Epidermal melanocyte (primary cell): ENCODE data around the gene HECW1.
"Not testable (repeated sequence)": the region's sequence is repeated elsewhere in the genome, so short reads cannot be mapped to it uniquely, and the experiment has no call there.

ENCODE experiments used
- DNase-seq: peaks from one replicate; pipeline ENCODE4 v3.0.0; 2011; ENCODE audit warnings: low spot score; ENCODE audit not compliant: insufficient read length

The HECW1 gene

GRCh38 chr7:43204081-43204480, 91.6 kb downstream of the HECW1 start:
- no peak for DNase-seq

- no peak for DNase-seq
Observed at GRCh38 chr7:43205171-43205795, 92.8 kb downstream of the HECW1 start.

DNA sequence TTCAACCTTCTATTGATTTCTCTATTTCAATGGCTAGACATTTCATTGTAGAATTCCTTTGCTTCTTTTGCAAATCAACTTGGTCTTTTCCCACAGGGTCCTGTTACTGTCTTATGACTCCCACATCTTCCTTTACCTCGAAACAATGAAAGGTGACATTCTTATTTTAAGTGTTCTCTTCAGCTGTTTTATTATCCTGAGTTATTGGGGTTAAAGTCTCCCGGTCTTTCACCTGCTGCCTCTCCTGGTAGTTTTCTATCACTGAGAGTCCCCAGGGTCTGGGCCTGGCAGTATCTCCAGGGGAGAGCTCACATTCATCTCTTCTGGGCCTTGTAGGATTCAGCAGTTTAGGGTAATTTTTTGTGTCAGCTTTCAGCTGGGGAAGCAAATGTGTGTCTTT, 95.8 kb downstream of the HECW1 start:
- DNase-seq, result no peak

DNA sequence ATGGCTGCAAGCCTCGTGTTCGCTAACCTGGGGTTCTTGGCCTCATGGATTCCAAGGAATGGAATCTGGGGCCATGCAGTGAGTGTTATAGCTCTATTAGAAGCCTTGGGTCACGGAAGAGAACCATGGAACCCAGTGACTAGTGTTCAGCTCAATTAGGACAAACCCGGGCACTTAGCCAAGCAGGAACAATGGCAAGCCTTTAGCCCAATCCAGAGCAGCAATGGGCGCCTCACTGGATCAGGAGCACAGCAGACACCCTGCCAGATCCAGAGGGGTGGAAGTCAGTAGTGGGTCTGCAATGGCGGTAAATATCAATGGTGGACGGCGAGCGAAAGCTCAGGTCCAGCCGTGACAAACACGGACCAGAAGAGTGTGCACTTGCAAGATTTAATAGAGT, 98.1 kb downstream of the HECW1 start:
- DNase-seq, result not testable (repeated sequence)

DNA sequence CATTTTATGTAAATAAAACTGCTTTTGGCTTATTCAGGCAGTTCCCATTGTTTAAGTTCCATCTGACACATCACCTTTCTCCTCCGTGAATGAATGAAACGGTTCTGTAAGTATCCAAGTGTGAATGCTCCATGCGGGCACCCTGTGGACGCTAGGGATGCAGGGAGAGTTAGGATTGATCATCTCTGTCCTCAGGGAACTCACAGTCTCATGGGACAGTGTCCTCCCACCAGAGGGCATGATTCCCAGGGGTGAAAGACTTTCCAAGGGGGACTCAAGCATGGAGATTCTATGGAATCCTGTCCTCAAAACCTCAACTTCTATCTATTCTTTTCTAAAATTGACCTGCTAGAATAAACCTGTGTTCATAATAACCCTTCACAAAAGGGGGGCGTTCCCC, 98.8 kb downstream of the HECW1 start:
- no peak for DNase-seq

- DNase-seq, result no peak
Observed at GRCh38 chr7:43211693-43212092, 99.2 kb downstream of the HECW1 start.

DNA sequence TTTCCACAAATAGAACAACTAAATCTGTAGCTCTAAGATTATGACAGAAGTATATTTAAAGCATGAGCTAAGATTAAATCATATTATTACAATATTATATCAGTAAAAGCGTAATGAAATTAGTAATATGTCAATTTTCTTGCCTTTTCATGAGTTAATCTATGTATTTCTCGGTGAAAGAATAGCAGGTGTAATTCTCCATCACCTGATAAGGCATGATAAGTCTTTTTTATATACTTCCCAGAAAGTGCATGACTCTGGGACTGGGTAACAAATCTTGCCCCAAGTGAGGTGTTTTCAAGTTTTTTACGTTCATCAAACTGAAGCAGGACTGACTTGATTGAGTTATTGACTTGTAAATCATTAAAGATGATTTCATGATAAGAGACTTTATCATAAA, 100.5 kb downstream of the HECW1 start:
- no peak for DNase-seq

DNA sequence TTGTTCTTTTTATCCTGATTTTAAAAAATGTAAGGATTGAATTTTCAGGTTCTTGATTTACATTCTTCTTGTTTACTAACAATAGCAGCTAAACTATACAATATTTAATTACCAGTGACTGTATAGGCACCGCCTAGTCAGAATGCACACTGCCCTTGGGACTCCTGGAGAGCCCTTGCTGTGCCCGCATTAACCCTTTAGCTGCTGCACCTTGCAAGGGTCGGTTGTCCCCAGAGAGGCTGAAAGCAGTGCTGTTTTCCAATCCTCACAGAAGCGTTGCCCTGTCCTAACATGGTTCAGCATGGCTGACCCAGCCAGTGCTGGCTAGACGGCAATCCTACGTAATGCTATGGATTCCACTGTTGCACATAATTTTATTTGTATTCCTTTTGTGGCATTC, 102.6 kb downstream of the HECW1 start:
- no peak for DNase-seq

DNA sequence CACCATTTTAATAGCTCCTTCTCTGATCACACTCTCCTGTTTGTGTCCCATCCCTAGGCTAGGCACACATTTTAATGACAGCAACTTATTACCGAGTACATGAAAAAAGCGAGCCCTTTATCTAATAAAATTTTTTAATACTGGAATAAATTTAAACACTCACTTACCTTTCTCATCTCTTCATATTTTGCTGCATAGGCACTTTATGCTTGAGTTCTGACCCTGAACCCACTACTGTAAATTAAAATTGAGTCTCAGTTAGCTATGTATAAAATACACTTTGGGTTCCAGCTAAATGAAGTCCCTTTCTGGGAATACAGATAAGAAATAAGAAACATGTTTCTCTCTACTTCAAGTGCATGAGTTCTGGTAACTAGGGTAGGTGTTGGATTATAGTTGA, 104.6 kb downstream of the HECW1 start:
- no peak for DNase-seq

DNA sequence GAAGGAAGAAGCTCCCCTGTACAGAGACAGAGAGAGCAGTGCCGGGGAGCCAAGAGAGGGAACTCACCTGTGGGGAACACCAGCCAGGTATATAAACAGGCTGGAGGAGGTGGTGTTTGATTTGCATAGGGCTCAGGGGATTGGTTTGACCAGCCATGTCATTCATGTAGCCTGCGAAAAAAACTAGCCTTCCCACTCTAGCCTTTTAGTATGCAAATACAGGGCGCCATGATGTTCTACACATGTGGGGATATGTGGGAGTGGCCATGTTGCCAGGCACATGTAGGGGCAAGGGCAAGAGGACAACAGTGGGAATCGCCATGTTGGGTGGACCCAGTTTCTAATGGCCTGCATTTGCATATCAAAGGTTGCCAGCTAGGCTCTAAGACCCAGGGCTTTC, 106.5 kb downstream of the HECW1 start:
- not testable (repeated sequence) for DNase-seq

- no peak for DNase-seq
Observed at GRCh38 chr7:43220250-43220649, 107.8 kb downstream of the HECW1 start.

DNA sequence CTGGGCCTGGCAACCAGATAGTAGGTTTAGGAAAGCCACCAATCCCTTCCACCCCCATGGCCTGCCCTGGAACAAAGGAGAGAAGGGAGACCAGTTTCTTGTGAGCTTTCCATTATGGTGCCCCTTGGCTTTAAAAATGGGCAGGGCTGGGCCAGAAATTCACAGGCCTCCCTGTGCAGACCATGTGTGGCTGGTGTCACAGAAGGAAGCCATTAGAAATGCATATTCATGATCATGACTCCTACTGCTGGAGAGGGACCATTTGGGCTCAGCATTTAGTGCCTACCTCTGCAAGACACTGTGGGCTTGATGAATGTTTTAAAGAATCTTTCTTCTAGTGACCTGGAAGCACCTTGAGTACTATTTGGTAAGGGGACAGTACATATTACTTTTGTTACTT, 108.3 kb downstream of the HECW1 start:
- DNase-seq, result no peak

DNA sequence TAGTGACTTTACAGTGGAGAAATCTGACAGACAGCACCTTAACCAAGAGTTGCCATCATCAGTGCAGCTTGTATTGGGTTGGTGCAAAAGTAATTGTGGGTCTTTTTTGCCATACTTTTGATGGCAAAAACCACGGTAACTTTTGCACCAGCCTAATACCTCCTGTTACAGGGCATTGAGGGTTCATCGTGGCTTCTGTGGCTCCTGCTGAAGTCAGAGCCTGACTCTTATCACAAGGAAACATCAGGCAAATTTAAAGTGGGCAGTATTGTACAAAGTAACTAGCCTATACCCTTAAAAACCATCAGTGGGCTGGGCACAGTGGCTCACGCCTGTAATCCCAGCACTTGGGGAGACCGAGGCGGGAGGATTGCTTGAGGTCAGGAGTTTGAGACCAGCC, 117.4 kb downstream of the HECW1 start:
- DNase-seq, result no peak

GRCh38 chr7:43232366-43232765, 119.9 kb downstream of the HECW1 start:
- no peak for DNase-seq

- no peak for DNase-seq
Observed at GRCh38 chr7:43234073-43234472, 121.6 kb downstream of the HECW1 start.

- no peak for DNase-seq
Observed at GRCh38 chr7:43234968-43235367, 122.5 kb downstream of the HECW1 start.

GRCh38 chr7:43240565-43240964, 128.1 kb downstream of the HECW1 start:
- no peak for DNase-seq

- no peak for DNase-seq
Observed at GRCh38 chr7:43242628-43243255, 130.3 kb downstream of the HECW1 start.

DNA sequence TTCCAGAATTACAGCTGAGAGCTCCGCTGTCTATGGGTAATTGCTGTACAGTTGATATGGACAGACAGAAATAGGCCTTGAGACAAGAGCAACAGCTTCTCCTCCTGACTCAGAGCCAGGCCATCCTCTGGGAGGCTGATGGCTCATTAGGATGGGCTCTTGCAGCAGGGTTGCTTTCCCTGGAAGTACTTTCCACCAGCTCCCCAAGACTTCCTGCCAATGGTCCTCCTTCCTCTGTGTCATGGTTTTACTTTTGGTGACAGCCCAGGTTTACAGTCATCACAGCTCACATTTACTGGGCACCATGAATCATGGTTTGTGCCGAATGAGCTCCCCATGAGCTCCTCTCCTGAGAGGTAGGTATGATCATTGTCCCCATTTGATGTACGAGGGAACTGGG, 131.8 kb downstream of the HECW1 start:
- no peak for DNase-seq

DNA sequence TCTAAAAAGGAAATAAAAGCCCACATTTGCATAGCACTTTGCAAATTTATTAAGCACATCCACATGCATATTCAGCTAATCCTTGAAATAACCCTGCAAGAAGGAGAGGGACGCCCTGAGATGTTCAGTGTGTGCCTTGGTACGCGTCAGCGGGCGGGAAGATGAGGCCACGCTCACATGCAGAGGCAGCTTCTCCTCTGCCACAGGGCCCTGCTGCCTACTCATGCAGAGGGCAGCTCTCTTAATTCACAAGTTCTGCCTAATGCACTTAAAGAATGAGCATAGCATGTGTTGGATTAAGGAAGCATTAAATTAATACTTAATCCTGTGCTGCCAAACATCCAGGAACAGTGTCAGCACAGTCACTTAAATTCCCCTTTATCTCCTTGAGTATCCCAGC, 132.3 kb downstream of the HECW1 start:
- DNase-seq, result no peak

GRCh38 chr7:43247757-43248156, 135.3 kb downstream of the HECW1 start:
- DNase-seq, result no peak

DNA sequence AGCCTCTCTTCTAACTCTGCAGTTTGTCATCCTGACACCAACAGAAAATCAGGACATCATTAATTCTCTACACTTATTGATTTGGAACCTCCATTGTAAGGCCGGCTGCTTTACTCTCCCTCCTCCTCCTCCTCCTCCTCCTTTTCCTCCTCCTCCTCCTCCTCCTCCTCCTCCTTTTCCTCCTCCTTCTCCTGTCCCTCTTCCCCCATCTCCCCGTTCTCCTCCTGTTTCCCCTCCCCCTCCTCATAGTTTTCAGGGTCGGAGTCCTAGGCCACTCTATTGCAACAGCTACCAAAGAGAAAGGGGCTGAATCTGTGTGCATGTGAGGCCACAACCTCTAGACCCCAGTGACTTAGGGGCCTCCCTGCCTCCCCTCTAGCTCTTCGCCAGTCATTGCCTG, 136.1 kb downstream of the HECW1 start:
- no peak for DNase-seq

DNA sequence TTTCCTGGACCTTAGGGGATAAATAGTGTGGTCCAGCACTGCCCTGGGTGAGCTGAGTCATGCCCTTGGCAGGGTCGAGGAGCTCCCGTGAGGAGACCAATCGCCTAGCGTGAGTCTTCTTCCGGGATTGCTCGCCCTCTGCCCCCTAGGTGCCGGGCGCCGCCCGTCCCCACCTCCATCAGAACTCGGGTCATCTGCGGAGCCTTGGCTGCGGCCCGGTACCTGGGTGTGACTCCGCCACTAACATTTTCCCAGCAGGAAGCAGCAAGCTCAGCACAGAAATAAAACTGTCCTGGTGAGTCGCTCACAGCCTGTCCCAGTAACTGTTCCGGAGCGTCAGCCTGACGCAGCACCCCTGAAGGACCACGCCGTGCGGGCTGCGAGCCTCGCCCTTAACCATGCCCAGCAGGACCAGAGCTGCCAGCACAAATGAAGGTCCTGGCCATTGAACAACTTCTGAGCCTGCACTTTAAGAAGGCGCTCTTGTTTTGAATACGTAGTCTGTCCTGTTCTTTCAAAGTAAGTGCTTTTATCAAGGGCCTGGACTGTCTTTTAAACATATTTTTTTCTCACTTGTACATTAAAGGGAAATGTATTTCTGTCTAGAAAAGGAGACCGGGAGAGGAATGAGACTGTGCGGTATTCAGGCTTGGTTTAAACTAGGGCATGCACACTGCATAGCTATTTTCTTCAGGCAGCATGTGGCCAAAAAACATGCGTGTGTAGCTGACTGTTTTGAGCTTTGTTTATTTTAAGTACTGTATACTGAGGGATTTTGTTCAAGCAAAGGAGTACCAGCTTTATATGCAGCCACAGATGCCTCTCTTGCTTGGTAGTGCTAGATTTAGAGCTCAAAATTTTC, 136.7 kb downstream of the HECW1 start:
- DNase-seq, result no peak
